Measurements from ENCODE around the gene ANKRD27. TPM values are rescaled to one million over a fixed set of nuclear protein-coding genes. Genes with fewer than 3 reads are reported as not detected.
"Not testable (repeated sequence)": the region's sequence is repeated elsewhere in the genome, so short reads cannot be mapped to it uniquely, and the experiment has no call there.

The ANKRD27 gene
- total RNA-seq, 1 donor from 2014 or later, result 37.0 TPM

GRCh38 chr19:32695506-32695905 lies 20.5 kb upstream of the ANKRD27 start:
- peak overlapping the region; percentile 7 for H3K27ac Mint-ChIP-seq
- not testable (repeated sequence) for H3K27me3 Mint-ChIP-seq

GRCh38 chr19:32694851-32695250 lies 19.9 kb upstream of the ANKRD27 start:
- Mint-ChIP-seq H3K27ac (peak overlapping the region; percentile 91), H3K4me3 (peak overlapping the region; percentile 88), H3K4me1 (ENCODE audit: unreplicated experiment) (peaks cover 27% of the 10 kb centered on the region), H3K36me3 (peaks cover 46% of the 10 kb centered on the region)
- H3K9me3 Mint-ChIP-seq; DNase-seq (ENCODE audit: extremely low spot score, unreplicated experiment); H3K27me3 Mint-ChIP-seq: not testable (repeated sequence)

More at GRCh38 chr19:32695506-32695905, 20.5 kb upstream of the ANKRD27 start:
- H3K36me3 Mint-ChIP-seq, result peaks cover 46% of the 10 kb centered on the region
- H3K4me3 Mint-ChIP-seq, result peak overlapping the region; percentile 68
- DNase-seq (ENCODE audit: extremely low spot score, unreplicated experiment); H3K9me3 Mint-ChIP-seq: not testable (repeated sequence)
- peaks cover 27% of the 10 kb centered on the region for H3K4me1 Mint-ChIP-seq (ENCODE audit: unreplicated experiment)

- H3K4me3 Mint-ChIP-seq, result peak overlapping the region; percentile 88
Observed at GRCh38 chr19:32694316-32694715, 19.3 kb upstream of the ANKRD27 start.

GRCh38 chr19:32693151-32694108 lies 18.4 kb upstream of the ANKRD27 start:
- not testable (repeated sequence) for DNase-seq (ENCODE audit: extremely low spot score, unreplicated experiment); H3K9me3 Mint-ChIP-seq; H3K27me3 Mint-ChIP-seq
- H3K4me1 Mint-ChIP-seq (ENCODE audit: unreplicated experiment), result peaks cover 27% of the 10 kb centered on the region
- peak overlapping the region; percentile 88 for H3K4me3 Mint-ChIP-seq
- peaks cover 35% of the 10 kb centered on the region for H3K36me3 Mint-ChIP-seq
- peak overlapping the region; percentile 91 for H3K27ac Mint-ChIP-seq

More at GRCh38 chr19:32694316-32694715, 19.3 kb upstream of the ANKRD27 start:
- peak overlapping the region; percentile 91 for H3K27ac Mint-ChIP-seq
- H3K27me3 Mint-ChIP-seq; H3K9me3 Mint-ChIP-seq; DNase-seq (ENCODE audit: extremely low spot score, unreplicated experiment): not testable (repeated sequence)
- peaks cover 27% of the 10 kb centered on the region for H3K4me1 Mint-ChIP-seq (ENCODE audit: unreplicated experiment)
- H3K36me3 Mint-ChIP-seq, result peaks cover 43% of the 10 kb centered on the region

GRCh38 chr19:32692727-32693061 lies 17.7 kb upstream of the ANKRD27 start:
- Mint-ChIP-seq H3K27me3 (no peaks in the 10 kb centered on the region), H3K4me3 (peak overlapping the region; percentile 88), H3K27ac (peak overlapping the region; percentile 91), H3K36me3 (peaks cover 28% of the 10 kb centered on the region), H3K4me1 (ENCODE audit: unreplicated experiment) (peaks cover 27% of the 10 kb centered on the region), H3K9me3 (peaks cover 6% of the 10 kb centered on the region)
- no peak for TF ChIP-seq CTCF (conservative IDR thresholded peaks at IDR 0.05)
- no peak for DNase-seq (ENCODE audit: extremely low spot score, unreplicated experiment)

GRCh38 chr19:32691952-32692726 lies 17.2 kb upstream of the ANKRD27 start:
- peaks cover 23% of the 10 kb centered on the region for H3K36me3 Mint-ChIP-seq
- H3K27me3 Mint-ChIP-seq, result no peaks in the 10 kb centered on the region
- H3K27ac Mint-ChIP-seq, result peak overlapping the region; percentile 91
- peak overlapping the region; percentile 88 for H3K4me3 Mint-ChIP-seq
- no peak for DNase-seq (ENCODE audit: extremely low spot score, unreplicated experiment)
- TF ChIP-seq CTCF (conservative IDR thresholded peaks at IDR 0.05), result no peak
- peaks cover 27% of the 10 kb centered on the region for H3K4me1 Mint-ChIP-seq (ENCODE audit: unreplicated experiment)
- H3K9me3 Mint-ChIP-seq, result peaks cover 6% of the 10 kb centered on the region

- DNase-seq (ENCODE audit: extremely low spot score, unreplicated experiment), result peak; percentile 79
- H3K27ac Mint-ChIP-seq, result peak within 1 kb of the TSS; percentile 91
- peak within 1 kb of the TSS; percentile 88 for H3K4me3 Mint-ChIP-seq
- peaks cover 6% of the 10 kb centered on the region for H3K9me3 Mint-ChIP-seq
- H3K27me3 Mint-ChIP-seq, result no peaks in the 10 kb centered on the region
- H3K36me3 Mint-ChIP-seq, result peaks cover 22% of the 10 kb centered on the region
- peaks cover 27% of the 10 kb centered on the region for H3K4me1 Mint-ChIP-seq (ENCODE audit: unreplicated experiment)
- TF ChIP-seq CTCF (conservative IDR thresholded peaks at IDR 0.05), result no peak
Observed at GRCh38 chr19:32691291-32691951, 16.4 kb upstream of the ANKRD27 start, which contains the start of gene NUDT19. NUDT19 (plus strand) TSS chr19:32691821; CDS start chr19:32691961, 140 bp downstream.

Measured in type B pancreatic cell (in vitro differentiated cells).